ENCODE measurements around the gene LRRC28. TPM values are rescaled to one million over a fixed set of nuclear protein-coding genes. Genes with fewer than 3 reads are reported as not detected.
A peak's percentile ranks its signal among the peaks of the same experiment; 100 is the strongest.

Gene LRRC28
- total and polyA plus RNA-seq, 10 of the 15 experiments (the other 5 are each of a cell fraction or from before 2014, with no cell fraction given), result 21.3 to 54.9 (median 27.7) TPM

DNA sequence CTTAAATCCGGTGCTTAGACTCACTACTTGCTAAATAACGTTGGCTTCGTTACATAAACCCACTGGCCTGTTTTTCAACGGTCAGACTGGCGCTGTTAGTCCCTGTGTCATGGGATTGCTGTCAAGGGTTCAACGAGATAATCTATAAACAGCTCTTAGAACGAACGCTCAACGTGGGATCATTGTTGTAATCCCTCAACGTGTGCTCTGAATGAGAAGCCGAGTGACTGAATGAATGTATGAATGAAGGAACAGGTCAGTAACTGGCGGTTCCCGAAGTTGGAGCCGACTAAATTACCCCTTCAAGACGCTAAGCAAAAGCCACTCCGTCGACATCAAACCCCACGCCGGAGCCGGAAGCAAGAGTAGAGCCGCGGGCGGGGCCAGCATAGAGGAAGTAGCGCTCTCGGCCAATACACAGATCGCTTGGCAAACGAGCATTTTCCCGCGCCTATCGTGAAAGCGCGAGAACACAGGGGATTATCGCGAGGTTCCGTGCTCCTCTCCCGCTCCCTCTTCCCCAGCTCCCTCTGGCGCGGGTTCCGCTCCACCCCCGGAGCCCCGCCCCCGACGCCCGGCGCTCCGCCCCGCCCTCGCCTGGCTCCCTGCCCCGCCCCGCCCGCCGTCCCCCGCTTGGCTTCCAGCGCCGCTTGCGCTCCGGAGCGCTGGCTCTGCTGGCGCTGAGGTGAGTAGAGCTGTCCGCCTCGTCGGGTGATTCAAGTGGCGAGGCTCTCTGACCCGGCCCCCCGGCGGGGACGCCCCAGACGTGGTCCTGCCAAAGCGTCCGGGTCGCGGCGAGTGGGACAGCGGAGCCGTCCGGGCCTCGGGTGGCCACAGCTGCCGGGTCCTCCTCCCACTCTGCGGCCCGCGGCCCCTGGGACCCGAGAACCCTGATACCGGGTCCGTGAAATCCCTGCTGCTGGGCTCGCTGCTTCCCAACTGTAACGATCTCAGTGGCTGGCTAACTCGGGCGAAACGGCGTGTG lies at the start of gene LRRC28 (continued):
- TF ChIP-seq CEBPB (IDR thresholded peaks at IDR 0.05; ENCODE audit: borderline replicate concordance in 1 of 2, low read depth in 2 of 2, low read length in 2 of 2) (no peak), BCL11A (IDR thresholded peaks at IDR 0.05; ENCODE audit: low read depth, low read length) (no peak), SRF (IDR thresholded peaks at IDR 0.05; ENCODE audit: low read depth in 2 of 2, low read length in 2 of 2) (no peak), KDM1A (IDR thresholded peaks at IDR 0.05; ENCODE audit: borderline replicate concordance) (no peak)
- TF ChIP-seq, protein P1, sequence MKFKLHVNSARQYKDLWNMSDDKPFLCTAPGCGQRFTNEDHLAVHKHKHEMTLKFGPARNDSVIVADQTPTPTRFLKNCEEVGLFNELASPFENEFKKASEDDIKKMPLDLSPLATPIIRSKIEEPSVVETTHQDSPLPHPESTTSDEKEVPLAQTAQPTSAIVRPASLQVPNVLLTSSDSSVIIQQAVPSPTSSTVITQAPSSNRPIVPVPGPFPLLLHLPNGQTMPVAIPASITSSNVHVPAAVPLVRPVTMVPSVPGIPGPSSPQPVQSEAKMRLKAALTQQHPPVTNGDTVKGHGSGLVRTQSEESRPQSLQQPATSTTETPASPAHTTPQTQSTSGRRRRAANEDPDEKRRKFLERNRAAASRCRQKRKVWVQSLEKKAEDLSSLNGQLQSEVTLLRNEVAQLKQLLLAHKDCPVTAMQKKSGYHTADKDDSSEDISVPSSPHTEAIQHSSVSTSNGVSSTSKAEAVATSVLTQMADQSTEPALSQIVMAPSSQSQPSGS (IDR thresholded peaks at IDR 0.05; ENCODE audit: low read length), result peak; percentile 49; the same call in 1 of the 2 replicates
- TF ChIP-seq, protein P2, sequence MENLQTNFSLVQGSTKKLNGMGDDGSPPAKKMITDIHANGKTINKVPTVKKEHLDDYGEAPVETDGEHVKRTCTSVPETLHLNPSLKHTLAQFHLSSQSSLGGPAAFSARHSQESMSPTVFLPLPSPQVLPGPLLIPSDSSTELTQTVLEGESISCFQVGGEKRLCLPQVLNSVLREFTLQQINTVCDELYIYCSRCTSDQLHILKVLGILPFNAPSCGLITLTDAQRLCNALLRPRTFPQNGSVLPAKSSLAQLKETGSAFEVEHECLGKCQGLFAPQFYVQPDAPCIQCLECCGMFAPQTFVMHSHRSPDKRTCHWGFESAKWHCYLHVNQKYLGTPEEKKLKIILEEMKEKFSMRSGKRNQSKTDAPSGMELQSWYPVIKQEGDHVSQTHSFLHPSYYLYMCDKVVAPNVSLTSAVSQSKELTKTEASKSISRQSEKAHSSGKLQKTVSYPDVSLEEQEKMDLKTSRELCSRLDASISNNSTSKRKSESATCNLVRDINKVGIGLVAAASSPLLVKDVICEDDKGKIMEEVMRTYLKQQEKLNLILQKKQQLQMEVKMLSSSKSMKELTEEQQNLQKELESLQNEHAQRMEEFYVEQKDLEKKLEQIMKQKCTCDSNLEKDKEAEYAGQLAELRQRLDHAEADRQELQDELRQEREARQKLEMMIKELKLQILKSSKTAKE (IDR thresholded peaks at IDR 0.05; ENCODE audit: low read depth, poor library complexity, severe bottlenecking), result no peak
- TF ChIP-seq, protein P3, sequence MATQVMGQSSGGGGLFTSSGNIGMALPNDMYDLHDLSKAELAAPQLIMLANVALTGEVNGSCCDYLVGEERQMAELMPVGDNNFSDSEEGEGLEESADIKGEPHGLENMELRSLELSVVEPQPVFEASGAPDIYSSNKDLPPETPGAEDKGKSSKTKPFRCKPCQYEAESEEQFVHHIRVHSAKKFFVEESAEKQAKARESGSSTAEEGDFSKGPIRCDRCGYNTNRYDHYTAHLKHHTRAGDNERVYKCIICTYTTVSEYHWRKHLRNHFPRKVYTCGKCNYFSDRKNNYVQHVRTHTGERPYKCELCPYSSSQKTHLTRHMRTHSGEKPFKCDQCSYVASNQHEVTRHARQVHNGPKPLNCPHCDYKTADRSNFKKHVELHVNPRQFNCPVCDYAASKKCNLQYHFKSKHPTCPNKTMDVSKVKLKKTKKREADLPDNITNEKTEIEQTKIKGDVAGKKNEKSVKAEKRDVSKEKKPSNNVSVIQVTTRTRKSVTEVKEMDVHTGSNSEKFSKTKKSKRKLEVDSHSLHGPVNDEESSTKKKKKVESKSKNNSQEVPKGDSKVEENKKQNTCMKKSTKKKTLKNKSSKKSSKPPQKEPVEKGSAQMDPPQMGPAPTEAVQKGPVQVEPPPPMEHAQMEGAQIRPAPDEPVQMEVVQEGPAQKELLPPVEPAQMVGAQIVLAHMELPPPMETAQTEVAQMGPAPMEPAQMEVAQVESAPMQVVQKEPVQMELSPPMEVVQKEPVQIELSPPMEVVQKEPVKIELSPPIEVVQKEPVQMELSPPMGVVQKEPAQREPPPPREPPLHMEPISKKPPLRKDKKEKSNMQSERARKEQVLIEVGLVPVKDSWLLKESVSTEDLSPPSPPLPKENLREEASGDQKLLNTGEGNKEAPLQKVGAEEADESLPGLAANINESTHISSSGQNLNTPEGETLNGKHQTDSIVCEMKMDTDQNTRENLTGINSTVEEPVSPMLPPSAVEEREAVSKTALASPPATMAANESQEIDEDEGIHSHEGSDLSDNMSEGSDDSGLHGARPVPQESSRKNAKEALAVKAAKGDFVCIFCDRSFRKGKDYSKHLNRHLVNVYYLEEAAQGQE (IDR thresholded peaks at IDR 0.05; ENCODE audit: low read depth, low read length), result no peak
